DMS153 (cell line): ENCODE data around the gene MYH9.
A peak's percentile ranks its signal among the peaks of the same experiment; 100 is the strongest.

Experiments used
- DNase-seq: peaks from one replicate; lab custom pipeline; 2025; lab: John Stamatoyannopoulos, UW

MYH9 gene

GRCh38 chr22:36367479-36367878 is 20.3 kb downstream of the MYH9 start:
- DNase-seq: no peak

DNA sequence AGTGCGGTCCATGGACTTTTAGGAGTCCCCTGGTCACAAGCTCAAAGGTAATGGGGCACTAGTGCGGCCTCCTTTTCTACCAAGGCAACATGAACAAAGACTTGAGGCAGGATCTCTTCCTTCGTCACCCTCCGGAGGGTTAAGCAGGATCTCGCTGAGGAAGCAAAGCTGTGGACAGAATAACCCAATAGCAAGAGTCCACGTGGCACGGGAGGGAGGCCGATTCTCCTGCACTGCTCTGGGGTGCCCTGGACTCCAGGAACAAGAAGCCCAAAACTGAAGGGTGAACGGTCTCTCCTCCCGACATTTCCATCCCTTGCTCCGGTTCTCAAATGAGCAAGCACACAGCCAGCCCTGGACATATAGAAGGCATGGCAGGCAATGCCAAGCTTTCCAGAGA is 20.7 kb downstream of the MYH9 start:
- DNase-seq: no peak

GRCh38 chr22:36366291-36366708 is 21.5 kb downstream of the MYH9 start:
- DNase-seq: no peak

- no peak for DNase-seq
These were observed 22.8 kb downstream of the MYH9 start for GRCh38 chr22:36365020-36365411.

DNA sequence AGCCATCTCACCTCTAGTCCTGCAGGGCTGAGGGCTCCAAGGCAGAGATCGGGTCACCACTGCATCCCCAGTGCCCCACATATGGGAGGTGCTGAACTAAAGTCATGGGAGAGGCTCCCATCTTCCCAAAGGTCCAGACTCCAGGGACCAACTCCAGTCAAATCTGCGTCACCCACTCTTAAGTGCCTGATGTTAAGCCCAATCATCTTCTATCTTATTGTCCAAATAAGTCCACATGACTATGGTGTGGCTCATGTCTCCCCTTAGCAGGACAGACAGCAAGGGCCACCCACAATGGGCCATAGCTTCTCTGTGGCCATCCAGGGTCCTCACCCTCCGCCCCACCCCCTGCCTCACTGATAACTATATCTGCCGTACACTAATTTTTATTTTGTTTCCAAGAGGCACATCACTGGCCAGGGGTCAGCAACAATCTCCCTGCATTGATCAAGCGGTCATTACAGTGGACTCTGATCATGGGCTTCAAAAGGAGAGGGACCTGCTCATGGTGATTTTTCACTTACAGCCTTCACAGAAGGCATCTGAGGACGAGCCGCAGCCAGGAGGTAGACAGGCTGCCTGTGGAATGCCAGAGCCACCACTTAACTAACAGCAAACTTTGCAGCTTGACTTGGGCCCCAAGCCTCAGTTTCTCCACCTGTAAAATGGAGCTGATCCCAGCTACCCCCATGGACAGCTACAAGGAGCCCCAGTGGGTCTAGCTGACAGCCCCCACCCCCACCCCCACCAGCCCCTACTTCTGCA is 23.3 kb downstream of the MYH9 start:
- DNase-seq: no peak

GRCh38 chr22:36363349-36363981 is 24.3 kb downstream of the MYH9 start:
- DNase-seq: peak; percentile 31

GRCh38 chr22:36362932-36363331 is 24.8 kb downstream of the MYH9 start:
- no peak for DNase-seq

GRCh38 chr22:36362075-36362474 is 25.7 kb downstream of the MYH9 start:
- no peak for DNase-seq

DNA sequence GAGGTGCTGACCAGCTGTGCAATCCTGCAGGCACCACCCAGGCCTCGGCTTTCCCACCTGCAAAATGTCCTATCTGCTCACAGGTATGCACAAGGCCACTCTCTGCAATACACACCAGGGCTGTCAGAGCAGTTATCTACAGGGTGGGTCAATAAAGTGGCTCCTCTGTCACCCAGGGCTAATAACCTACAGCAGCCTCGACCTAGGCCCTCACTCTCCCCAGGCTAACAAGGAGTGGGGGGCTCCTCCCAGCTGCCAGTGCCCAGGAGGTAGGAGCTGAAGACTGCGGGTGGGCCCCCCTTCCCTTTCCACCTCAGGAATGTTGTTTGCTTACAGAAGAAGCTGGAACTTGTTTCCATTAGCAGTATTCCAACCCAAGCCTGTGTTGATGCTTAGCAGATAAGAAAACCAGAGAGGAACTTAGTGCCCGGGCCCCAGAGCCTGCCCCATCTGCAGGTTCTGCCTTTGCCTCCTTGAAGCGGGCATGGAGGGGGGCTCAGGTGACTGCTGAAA is 26.8 kb downstream of the MYH9 start:
- DNase-seq: no peak

- no peak for DNase-seq
These were observed 27.8 kb downstream of the MYH9 start for GRCh38 chr22:36360011-36360410.

DNA sequence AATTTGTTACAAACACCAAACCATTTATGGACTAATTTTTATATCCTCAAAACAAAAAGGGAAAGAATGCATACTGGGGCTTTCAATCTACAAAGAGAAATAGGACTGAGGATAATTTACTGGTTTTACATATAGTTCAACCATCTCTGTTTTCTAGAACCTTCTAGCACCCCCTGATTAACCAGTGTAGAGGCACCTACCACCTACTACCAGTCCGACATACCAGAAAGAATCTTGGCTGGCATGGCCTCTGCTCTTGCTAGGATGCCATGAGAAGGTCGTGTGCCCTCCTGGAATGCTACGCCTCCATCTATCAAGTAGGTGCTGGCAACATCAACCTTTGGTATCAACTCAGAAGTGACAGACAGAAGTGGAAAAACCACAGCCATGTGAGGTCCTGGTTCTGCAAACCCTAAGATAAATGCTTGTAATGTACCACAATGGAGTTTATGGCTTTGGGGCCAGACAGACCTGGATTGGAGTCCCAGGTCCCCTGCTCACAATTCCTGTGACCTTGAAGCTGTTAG is 28.2 kb downstream of the MYH9 start:
- no peak for DNase-seq

DNA sequence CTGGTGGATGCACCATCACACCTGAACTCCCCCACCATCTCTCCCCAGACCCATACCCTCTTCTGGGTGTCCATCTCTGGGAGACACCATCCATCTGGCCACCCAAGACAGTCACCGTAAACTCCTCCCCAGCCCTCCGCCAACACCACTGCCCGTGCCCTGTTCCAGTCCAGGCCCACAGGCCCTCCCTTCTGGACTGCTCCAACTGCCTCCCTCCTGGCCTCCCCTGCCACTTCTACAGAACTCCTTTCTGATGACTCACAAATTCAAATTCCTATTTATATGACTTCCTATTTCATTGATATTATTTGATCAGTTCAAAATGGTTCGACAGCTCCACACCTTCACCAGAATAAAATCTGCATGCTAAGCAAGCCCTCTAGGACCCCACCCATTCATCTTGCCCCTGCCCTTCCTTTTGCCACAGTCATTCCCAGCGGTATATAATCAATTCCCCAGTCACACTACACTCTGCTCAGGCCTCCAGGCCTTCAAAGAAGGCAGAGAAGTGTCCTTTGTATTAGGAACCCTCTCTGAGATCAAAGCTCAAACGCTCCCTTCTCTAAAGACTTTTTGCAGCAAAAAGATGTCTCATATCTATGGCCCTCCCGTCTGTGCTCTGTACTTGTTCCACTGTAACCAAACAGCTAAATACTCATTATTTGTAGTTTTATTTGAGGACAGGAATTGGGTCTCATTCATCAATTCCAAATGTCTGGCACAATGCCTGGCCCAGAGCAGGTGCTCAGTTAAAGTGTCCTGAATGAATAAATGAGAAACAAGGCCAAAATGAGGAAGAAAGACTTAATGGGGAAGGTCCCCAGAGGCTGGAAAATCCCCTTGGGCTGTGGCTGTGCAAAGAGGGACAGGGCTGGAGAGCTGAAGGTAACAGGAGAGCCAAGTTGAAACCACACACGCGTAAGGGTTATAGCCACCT is 29.0 kb downstream of the MYH9 start:
- DNase-seq: no peak

DNA sequence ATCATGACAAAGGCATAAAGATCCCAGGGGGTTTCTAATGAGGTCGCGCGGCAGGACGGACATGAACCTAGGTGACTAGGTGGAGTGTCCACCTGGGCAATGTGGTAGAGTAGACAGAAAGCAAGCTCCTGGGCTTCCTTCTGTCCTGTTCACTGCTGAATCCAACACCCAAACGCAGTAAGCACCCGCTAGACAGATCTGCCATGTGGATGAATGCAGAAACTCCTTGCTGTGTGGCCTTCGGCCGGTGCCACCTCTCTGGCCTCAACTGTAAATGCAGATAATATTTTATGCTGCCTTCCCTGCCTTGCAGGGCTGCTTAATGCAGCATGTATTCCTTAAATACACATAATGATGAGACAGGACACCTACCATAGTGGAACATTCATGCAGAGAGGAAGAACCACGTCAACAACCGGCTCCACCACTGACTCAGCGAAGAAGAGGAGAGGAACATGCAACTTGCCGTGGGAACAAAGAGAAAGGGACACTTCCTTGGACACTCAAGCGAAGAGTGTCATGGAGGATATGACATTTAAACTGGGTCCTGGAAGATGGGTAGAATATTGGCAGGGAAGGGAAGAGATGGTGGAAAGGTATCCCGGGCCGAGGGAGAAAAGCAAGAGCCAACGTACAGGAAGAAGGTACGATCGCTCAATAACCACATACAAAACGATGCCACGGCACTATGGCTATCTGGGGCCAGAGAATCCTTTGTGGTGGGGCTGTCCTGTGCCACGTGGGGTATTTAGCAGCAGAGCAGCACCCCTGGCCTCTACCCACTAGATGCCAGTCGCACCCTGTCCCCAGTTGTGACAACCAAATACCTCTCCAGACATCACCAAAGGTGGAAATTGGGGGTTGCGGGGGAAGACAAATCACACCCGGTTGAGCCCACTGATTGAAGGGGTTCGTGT is 30.8 kb downstream of the MYH9 start:
- no peak for DNase-seq

GRCh38 chr22:36355894-36356293 is 31.9 kb downstream of the MYH9 start:
- no peak for DNase-seq

GRCh38 chr22:36355362-36355761 is 32.4 kb downstream of the MYH9 start:
- DNase-seq: no peak

DNA sequence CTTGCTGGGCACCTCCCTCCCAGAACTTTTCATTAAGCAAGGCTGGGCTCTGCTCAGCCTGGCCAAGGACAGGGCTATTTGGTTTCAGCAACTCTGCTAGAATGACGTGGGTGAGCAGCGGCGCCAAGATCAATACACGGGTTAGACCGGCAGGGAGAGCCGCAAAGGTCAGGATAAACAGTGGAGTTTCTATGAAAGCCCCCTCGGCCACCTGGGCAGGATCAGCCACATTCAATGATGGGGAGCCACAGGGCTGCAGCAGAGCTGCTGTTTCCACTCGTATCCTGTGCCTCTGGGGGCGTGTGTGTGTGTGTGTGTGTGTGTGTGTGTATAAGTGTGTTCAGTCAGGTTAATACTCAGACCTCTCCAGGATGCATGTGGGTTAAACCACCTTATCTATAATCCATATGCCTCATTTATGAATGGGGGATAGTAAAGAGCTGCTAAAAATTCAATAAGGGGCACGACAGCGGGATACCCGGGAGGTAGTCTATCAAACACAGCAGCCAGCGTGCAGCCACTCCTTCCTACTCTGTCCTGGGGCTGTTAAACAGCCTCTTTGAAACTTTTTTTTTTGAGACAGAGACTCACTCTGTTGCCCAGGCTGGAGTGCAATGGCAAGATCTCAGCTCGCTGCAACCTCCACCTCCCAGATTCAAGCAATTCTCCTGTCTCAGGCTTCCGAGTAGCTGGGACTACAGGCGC is 34.8 kb downstream of the MYH9 start:
- no peak for DNase-seq

GRCh38 chr22:36351921-36352802 is 35.6 kb downstream of the MYH9 start:
- no peak for DNase-seq

GRCh38 chr22:36350751-36351594 is 36.8 kb downstream of the MYH9 start:
- DNase-seq: no peak

DNA sequence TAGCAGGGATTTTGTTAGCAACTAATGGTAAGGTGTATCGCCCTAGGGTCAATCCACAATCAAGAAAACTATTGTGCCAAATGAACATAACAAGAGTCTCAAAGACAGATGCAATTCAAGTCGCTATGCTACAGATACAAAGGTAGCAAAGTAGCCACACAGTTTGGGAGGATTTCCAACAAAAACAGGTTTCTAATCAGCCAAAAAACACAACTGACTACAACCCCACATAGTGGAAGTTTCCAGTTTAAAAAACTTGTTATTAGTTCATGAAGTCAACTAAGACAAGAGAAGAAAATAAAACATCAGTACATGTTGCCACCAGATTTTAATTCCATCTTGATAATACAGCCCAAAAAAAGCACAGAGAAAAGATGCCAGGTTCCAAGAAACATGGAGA is 38.0 kb downstream of the MYH9 start:
- DNase-seq: no peak
